Esophagus muscularis mucosa (tissue), 4 donors: ENCODE measurements around the gene HDLBP. TPM values are rescaled to one million over a fixed set of nuclear protein-coding genes. Genes with fewer than 3 reads are reported as not detected.
A peak's percentile ranks its signal among the peaks of the same experiment; 100 is the strongest.

Experiments used
- DNase-seq: peaks from one replicate; pipeline ENCODE4 v3.0.0-alpha.2; 2017; ENCODE audit errors: extremely low spot score
- H3K27ac ChIP-seq, 4 donors: fragments of 200-600 bp; sonication (generic); replicated peaks in 1 of 4; 1 replicate in 3 of 4; 2 replicates in 1 of 4; pipeline ENCODE4 v1.5.1; 2016 to 2019; ENCODE audit warnings: mild to moderate bottlenecking in 1 of 4
- H3K27me3 ChIP-seq, 4 donors: fragments of 200-600 bp; sonication (generic); one replicate each; pipeline versions ENCODE4 v1.5.1 to v1.6.0; 2016 to 2019
- H3K36me3 ChIP-seq, 4 donors: fragments of 200-600 bp; sonication (generic); one replicate each; pipeline ENCODE4 v1.5.1; 2016 to 2019
- H3K4me1 ChIP-seq, 4 donors: fragments of 200-600 bp; sonication (generic); one replicate each; pipeline ENCODE4 v1.5.1; 2016 to 2019
- H3K4me3 ChIP-seq, 4 donors: fragments of 200-600 bp; sonication (generic); 1 replicate in 2 of 4; 2 replicates in 2 of 4; pipeline ENCODE4 v1.5.1; 2016 to 2019; ENCODE audit warnings: mild to moderate bottlenecking in 4 of 4, moderate library complexity in 1 of 4
- H3K9me3 ChIP-seq, 4 donors: fragments of 200-600 bp; sonication (generic); 1 replicate in 3 of 4; 2 replicates in 1 of 4; pipeline ENCODE4 v1.5.1; 2016 to 2019
- CTCF ChIP-seq, 3 experiments: fragments of 200-600 bp in 2 of 3; fragments of 450-650 bp in 1 of 3; sonication (generic) in 2 of 3; IDR thresholded peaks; one replicate each; pipeline ENCODE4 v1.5.1; 2017 to 2019; ENCODE audit warnings: antibody characterized with exemption in 3 of 3, mild to moderate bottlenecking in 2 of 3, moderate library complexity in 1 of 3
- EP300 ChIP-seq: sonication (generic); formaldehyde crosslinking; IDR thresholded peaks from one replicate; pipeline ENCODE4 v1.6.1; 2017; ENCODE audit warnings: antibody characterized with exemption
- POLR2A ChIP-seq: fragments of 450-650 bp; IDR thresholded peaks from one replicate; pipeline ENCODE4 v1.6.1; 2017; ENCODE audit warnings: antibody characterized with exemption, moderate library complexity, mild to moderate bottlenecking, low read depth
- POLR2AphosphoS5 ChIP-seq, 2 donors: sonication (generic); formaldehyde crosslinking; IDR thresholded peaks; one replicate each; pipeline ENCODE4 v1.6.1; 2017; ENCODE audit warnings: antibody characterized with exemption in 2 of 2
- whole genome bisulfite sequencing: methylation state at CpG from one replicate; pipeline ENCODE4 v1.1.5; 2018; 5-methylcytosine and 5-hydroxymethylcytosine counted together
- intact Hi-C: fragments of 100-400 bp; cut with DNase I; formaldehyde crosslinking; loops from one replicate; pipeline ENCODE4 v1.15.1; 2023
- total RNA-seq, 4 donors: library from RNA; depleted of rRNA; stranded (reverse); fragments of >200 nt; gene quantifications; one replicate each; pipeline versions ENCODE4 v1.1.0 to v1.2.1, GENCODE V29; 2016

The HDLBP gene
- total RNA-seq, 4 donors from 2014 or later = 263 to 479 (median 304) TPM

GRCh38 chr2:241349941-241350340, 34.5 kb upstream of the HDLBP start:
- no peaks in the 10 kb centered on the region for H3K27me3 ChIP-seq
- 96% methylated on average over 8 of the region's 8 CpGs for WGBS
- intact Hi-C loops = loop anchor here (10.0 kb wide), 1 partner anchor 355 kb away; the partner anchor contains the start of gene ING5
- H3K36me3 ChIP-seq = peaks cover 76 to 100% (median 87%) of the 10 kb centered on the region in 4 donors
- no peak overlapping the region for H3K4me3 ChIP-seq
- TF ChIP-seq CTCF (IDR thresholded peaks at IDR 0.05) (no peak), POLR2A (no peak)
- no peak overlapping the region for H3K27ac ChIP-seq
- peaks cover 1 to 4% (median 2%) of the 10 kb centered on the region in 4 donors for H3K4me1 ChIP-seq
- no peaks in the 10 kb centered on the region for H3K9me3 ChIP-seq
- DNase-seq = no peak

DNA sequence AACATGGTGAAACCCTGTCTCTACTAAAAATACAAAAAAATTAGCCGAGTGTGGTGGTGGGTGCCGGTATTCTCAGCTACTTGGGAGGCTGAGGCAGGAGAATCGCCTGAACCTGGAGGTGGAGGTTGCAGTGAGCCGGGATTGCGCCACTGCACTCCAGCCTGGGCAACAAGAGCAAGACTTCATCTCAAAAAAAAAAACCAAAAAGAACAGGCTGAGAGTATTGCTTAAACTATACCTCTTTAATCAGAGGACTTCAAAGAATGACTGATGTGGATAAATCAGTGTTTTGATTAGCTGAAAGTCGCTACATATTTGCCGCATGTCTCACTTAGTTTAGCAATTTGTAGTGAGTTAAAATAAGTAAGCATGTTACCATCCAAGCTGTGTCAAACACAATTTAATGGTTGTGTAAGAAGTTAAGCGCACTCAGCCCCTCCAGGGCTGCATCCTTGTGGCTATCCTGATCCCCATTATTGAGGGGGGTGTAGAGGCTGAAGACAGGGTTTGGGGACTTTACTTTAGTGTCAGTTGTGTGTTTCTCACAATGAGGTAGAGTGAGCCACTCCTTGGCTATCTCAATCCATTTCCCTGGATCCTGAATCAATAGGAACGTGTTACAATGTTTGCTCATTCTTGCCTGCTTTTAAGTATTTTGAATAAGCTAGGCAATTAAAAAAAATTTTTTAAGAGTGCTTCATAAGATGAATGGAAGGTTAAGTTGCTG, 29.6 kb upstream of the HDLBP start:
- Histone ChIP-seq H3K9me3 (no peaks in the 10 kb centered on the region), H3K4me1 (peaks cover 5 to 15% (median 13%) of the 10 kb centered on the region in 4 donors), H3K36me3 (peaks cover 69 to 100% (median 89%) of the 10 kb centered on the region in 4 donors), H3K27me3 (no peaks in the 10 kb centered on the region), H3K27ac (no peak overlapping the region), H3K4me3 (no peak overlapping the region)
- intact Hi-C loops = no loop called here
- TF ChIP-seq CTCF (IDR thresholded peaks at IDR 0.05) = no peak
- no peak for TF ChIP-seq POLR2A
- no peak for TF ChIP-seq POLR2AphosphoS5 (IDR thresholded peaks at IDR 0.05)
- TF ChIP-seq EP300 = no peak
- DNase-seq = no peak
- WGBS = 95% methylated on average over 9 of the region's 9 CpGs

- no peak for DNase-seq
- H3K27me3 ChIP-seq = no peaks in the 10 kb centered on the region
- no peak for TF ChIP-seq POLR2A
- TF ChIP-seq POLR2AphosphoS5 (IDR thresholded peaks at IDR 0.05) = no peak
- TF ChIP-seq EP300 = no peak
- TF ChIP-seq CTCF (IDR thresholded peaks at IDR 0.05) = no peak
- H3K27ac ChIP-seq = peak overlapping the region; percentile 37 to 75 (median 61)
- H3K9me3 ChIP-seq = no peaks in the 10 kb centered on the region
- no peak overlapping the region for H3K4me3 ChIP-seq
- H3K36me3 ChIP-seq = peaks cover 55 to 92% (median 80%) of the 10 kb centered on the region in 4 donors
- intact Hi-C loops = no loop called here
- WGBS = 70% methylated on average over 3 of the region's 3 CpGs
- H3K4me1 ChIP-seq = peaks cover 15 to 26% (median 22%) of the 10 kb centered on the region in 4 donors
Measured at GRCh38 chr2:241340631-241341163, 25.2 kb upstream of the HDLBP start.

- Histone ChIP-seq H3K4me3 (no peak overlapping the region), H3K36me3 (peaks cover 51 to 92% (median 79%) of the 10 kb centered on the region in 4 donors), H3K27me3 (no peaks in the 10 kb centered on the region), H3K9me3 (no peaks in the 10 kb centered on the region), H3K27ac (peak overlapping the region; percentile 37 to 75 (median 61)), H3K4me1 (peaks cover 15 to 26% (median 22%) of the 10 kb centered on the region in 4 donors)
- 31% methylated on average over 8 of the region's 8 CpGs for WGBS
- intact Hi-C loops = no loop called here
- no peak for TF ChIP-seq POLR2AphosphoS5 (IDR thresholded peaks at IDR 0.05)
- TF ChIP-seq EP300 = no peak
- TF ChIP-seq CTCF (IDR thresholded peaks at IDR 0.05) = no peak
- TF ChIP-seq POLR2A = no peak
- DNase-seq = no peak
Measured at GRCh38 chr2:241339839-241340630, 24.6 kb upstream of the HDLBP start.
